ENCODE results near the gene NIT2.
"Not testable (repeated sequence)": the region's sequence is repeated elsewhere in the genome, so short reads cannot be mapped to it uniquely, and the experiment has no call there.

The NIT2 gene

GRCh38 chr3:100338911-100339310 is 4.4 kb downstream of the NIT2 start:
- DNase-seq (ENCODE audit: low read depth), result no peak

- no peak for DNase-seq (ENCODE audit: low read depth)
Observed at GRCh38 chr3:100339786-100340185, 5.2 kb downstream of the NIT2 start.

GRCh38 chr3:100340527-100340926 is 6.0 kb downstream of the NIT2 start:
- no peak for DNase-seq (ENCODE audit: low read depth)

DNA sequence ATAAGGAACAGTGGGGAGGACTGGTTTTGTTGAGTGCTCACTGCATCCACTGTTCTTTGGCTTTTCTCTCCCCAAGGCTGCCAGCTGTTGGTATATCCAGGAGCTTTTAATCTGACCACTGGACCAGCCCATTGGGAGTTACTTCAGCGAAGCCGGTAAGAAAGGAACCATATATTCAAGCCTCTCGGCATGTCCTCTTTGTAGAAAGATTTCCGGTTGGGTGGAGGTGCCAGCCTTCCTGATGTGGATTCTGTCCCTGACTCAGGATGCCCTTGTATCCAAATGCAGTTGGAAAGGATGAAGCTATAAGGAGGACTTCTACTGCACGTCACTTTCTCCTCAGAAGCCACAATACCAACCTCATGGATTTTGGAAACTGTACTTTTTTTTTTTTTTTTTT is 14.2 kb downstream of the NIT2 start:
- no peak for DNase-seq (ENCODE audit: low read depth)

DNA sequence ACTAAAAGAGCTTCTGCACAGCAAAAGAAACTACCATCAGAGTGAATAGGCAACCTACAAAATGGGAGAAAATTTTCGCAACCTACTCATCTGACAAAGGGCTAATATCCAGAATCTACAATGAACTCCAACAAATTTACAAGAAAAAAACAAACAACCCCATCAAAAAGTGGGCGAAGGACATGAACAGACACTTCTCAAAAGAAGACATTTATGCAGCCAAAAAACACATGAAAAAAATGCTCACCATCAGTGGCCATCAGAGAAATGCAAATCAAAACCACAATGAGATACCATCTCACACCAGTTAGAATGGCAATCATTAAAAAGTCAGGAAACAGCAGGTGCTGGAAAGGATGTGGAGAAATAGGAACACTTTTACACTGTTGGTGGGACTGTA is 17.2 kb downstream of the NIT2 start:
- not testable (repeated sequence) for DNase-seq (ENCODE audit: low read depth)

DNA sequence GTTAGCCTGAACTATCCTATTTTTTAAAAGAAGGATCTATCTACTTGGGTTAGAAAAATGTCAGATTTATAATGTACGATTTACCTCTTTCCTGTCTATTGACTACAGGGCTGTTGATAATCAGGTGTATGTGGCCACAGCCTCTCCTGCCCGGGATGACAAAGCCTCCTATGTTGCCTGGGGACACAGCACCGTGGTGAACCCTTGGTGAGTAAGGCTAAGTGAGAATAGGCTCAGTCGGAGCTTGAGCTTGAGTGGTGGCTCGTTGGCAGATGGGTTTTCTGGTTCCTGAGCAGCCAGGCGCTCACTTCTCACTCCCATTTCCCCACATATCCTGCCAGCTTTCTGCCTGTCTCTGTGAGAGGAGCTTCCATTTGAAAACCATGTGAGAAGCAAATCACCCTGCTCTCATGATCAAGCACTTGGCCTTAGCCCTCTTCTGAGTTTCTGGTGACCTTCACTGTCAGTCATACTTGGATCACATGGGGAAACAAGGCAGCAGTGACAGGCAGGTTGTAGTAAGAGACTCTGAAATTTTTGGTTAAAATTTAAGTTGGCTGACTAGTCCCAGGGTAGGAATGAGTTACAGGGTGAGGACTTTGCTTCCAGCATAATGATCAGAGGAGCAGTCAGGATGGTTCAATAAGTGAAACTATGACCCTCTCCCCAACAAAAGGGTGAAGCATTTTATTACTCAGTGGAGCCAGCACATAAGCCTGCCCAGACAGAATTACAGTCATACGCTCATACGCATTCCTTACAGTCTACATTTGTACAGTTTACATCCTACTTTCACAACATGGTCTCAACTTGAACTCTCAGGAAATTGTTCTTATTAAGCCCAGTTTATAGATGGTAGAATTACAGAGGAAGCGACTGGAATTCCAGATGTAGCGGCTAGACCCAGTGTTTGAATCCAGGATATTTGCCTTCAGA is 18.0 kb downstream of the NIT2 start:
- no peak for DNase-seq (ENCODE audit: low read depth)

DNA sequence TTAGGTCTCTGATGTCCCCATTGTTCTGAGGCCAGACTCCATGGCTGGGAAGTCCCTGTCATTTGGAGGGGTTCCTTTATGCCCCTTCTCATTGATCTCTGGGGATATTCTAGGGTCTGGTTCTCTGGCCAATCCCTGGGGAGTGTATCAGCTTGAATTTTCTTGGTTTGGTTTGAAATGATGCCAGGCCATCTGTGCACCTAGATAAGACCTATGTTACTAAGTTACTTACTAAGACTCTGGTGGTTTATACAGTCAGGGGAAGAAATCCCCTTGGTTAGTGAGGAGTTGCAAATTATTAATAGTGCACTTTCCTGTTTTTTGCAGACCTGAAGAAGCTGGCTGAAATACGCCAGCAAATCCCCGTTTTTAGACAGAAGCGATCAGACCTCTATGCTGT is 20.3 kb downstream of the NIT2 start:
- DNase-seq (ENCODE audit: low read depth), result no peak

- DNase-seq (ENCODE audit: low read depth), result no peak
Observed at GRCh38 chr3:100358413-100358812, 23.9 kb downstream of the NIT2 start.

GRCh38 chr3:100359035-100359434 is 24.5 kb downstream of the NIT2 start:
- DNase-seq (ENCODE audit: low read depth), result no peak

DNA sequence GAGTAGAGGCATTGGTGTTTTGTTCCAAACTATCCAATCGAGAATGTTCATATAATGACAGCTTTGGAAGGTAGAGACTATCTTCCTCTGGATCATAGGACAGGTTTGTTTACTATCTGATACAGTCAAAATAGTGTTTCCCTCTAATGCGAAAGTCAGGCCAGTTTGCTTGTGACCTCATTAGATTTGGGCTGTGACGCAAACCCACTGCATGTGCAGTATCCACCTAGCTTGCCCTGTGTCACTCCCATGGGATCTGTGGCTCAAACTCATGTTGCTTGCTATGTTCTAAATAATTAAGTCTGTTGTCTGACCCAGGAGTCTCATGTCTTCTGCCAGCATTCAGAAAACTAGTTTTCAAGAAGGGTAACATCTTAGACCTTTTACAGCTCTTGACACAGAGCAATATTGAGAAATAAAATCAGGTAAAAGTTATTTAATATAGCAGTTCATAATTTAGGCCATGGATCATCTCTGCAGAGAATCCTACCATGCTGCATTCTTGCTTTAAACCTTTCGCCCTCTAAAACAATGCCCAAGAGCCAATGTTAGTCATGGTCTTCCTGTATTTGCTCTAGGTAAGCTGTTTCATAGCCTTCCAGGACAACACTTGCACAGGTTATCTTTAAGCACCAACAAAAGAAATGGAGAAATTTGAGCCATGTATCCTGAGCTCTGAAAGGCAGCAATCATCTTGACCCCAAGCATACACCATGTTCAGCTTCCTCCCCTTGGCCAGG is 26.4 kb downstream of the NIT2 start:
- no peak for DNase-seq (ENCODE audit: low read depth)

- no peak for DNase-seq (ENCODE audit: low read depth)
Observed at GRCh38 chr3:100361897-100362296, 27.3 kb downstream of the NIT2 start.

DNA sequence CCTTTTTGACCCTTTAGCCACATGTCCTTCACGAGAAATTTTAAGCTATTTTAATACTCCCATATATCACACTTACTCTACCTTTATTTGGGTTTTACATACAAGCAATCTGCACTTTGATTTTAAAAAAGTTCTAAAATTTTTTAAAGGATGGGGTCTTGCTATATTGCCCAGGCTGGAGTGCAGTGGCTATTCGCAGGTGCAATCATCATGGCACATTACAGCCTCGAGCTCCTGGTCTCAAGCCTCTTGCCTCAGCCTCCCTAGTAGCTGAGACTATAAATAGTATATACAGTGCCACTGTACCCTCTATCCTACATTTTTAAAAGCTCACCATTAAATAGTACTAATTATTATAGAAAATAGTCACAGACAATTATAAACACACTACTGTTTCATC is 29.9 kb downstream of the NIT2 start:
- DNase-seq (ENCODE audit: low read depth), result no peak

DNA sequence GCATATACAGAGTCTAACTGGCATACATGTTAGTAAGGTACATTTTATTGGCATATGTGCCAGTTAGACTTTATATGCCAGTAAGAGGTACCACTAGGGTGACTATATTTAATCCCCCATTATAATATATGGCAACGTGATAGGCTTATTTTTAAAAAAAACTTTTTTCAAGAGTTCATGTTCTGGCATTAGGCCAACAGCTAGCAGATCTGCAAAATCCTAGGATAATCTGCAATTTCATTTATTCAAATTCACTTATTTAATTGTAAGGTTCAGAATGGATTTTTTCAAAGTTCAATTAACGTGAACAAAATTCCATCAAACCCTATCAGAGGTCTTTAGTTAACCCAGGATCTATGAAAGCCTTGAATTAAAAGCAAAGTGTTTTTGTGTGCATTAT is 31.9 kb downstream of the NIT2 start:
- no peak for DNase-seq (ENCODE audit: low read depth)

DNA sequence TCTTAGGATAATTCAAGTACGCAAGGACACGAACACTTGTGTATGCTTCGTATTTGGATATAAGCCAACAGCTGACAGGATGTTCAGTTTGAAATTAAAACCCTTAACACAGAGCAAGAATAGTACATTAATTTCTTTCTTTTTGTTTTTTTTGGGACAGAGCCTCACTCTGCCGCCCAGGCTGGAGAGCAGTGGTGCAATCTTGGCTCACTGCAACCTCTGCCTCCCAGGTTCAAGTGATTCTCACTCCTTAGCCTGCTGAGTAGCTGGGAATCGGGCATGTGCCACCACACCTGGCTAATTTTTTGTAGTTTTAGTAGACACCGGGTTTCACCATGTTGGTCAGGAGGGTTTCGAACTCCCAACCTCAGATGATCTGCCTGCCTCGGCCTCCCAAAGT is 33.9 kb downstream of the NIT2 start:
- DNase-seq (ENCODE audit: low read depth), result no peak

DNA sequence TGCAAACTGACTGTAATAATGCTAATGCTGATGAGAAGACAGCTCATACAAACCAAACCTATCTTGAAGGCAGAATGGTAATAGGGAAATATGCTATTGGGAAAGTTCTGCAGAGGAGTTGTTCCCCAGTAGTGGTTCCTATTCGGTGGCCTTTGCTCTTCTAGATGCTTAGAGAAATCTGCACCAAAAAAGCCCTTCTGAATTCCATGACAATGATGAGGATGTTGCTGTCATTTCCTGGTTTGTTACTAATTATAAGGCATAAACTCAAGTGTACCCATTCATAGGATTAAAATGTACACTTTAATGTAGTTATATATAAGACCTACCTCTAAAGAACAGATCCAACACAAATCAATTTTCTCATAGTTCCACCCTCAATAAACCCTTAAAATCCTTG is 36.2 kb downstream of the NIT2 start:
- no peak for DNase-seq (ENCODE audit: low read depth)

DNA sequence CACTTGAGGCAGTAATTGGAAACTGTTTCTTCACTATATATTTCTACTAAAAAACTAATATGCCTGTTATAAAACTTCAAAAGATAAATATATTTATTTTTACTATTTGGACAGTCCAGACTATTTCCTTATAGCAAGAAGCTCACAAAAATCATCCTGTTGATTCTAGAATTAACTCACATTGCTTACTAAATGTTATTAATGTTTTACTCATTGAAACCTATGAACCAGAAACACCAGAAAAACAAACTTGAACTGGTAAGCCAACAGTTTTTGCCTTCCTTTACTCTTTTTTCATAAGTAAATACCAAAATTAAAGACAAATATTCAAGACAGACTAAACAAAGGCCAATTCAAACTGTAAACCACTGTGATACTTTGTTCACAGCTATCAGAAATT is 40.0 kb downstream of the NIT2 start:
- DNase-seq (ENCODE audit: low read depth), result no peak

- no peak for DNase-seq (ENCODE audit: low read depth)
Observed at GRCh38 chr3:100376301-100376700, 41.7 kb downstream of the NIT2 start.

- DNase-seq (ENCODE audit: low read depth), result no peak
Observed at GRCh38 chr3:100384733-100385525, 50.4 kb downstream of the NIT2 start.

DNA sequence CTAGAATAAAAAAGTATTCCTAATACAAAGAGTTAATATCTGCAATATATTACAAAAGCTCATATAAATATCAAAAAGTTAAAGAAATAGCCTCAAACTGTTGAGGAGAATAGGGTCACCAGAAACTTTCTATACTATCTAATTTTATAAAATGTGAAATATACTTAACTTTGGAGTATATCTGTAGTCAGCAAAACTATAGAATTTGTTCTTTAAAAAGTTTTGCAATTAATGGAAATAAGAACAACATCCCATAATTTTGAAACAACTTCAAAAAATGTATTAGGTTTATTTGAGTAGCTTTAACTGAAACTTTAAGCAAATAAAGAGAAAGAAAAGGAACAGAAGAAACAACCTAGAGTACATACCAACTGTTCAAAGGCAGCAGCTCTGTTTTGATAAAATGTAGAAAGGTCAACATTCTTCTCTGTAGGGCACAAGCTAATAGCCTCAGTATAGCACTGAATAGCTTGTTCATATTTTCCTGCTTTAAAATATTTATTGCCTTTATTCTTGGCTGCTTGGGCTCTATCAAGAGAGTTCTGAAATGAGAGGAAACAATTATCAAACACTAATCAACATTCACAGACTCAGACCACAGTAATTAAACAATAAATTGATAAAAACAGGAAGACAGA is 52.0 kb downstream of the NIT2 start:
- DNase-seq (ENCODE audit: low read depth), result no peak

DNA sequence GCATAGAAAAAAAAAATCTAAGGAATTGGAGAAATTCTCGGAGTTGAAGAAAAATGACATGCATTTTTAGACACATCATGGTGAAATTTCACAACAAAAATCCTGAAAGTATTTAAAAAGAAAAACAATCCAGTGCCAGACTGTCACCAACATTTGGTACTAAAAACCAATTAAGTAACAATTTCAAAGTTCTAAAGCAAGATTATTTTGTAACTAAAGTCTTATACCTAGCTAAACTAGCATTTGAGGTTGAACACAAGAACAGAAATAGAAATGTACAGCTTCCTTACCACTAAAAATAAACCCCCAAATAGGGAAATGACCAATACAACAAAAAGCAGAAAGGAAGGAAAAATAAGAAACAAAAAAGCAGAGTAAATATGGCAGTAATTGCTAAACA is 54.5 kb downstream of the NIT2 start:
- DNase-seq (ENCODE audit: low read depth), result no peak

DNA sequence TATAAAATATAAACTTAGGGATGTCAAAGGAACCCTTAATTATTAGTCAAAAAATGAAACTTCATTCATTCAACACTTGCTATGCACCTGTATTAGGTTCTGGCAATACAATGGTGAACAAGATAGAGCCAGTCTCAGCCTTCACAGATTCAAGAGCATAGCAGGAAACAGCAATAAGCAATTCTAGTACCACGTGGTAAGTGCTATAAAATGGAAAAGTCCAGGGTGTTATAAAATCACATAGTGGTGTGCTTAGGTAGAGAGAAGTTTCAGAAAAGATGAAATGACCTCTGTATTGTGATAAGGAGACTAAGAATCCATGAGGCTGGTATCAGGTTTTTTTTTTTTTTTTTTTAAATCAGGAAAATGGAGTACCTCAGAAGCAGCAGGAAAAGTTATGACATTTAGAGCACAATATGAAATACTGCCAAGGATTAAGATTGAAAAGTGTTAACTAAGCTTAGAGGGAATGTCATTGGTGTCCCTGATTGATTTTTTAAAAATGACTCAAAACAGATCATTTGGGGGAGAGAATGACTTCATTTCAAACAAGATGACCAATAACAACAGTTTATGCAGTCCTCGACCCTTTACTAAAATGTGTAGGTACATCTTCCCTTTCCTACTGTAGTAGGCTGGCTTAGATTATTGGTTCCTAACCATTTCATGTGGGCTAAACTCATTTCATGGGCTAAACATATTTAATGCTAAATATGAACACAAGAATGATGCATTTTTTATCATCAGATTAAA is 61.3 kb downstream of the NIT2 start:
- DNase-seq (ENCODE audit: low read depth), result no peak
